Measurements from ENCODE around the gene SDS.

GRCh38 chr12:113364698-113365097 lies 39.0 kb downstream of the SDS start:
- TF ChIP-seq CTCF (conservative IDR thresholded peaks at IDR 0.05 in 1 of 2, IDR thresholded peaks at IDR 0.05 in 1 of 2; ENCODE audit: extremely low read depth in 1 of 2, insufficient read depth in 1 of 2, low read depth in 1 of 2, low read length in 2 of 2) (no peak), EZH2 (IDR thresholded peaks at IDR 0.05; ENCODE audit: borderline replicate concordance, low read length) (no peak)
